Measurements from ENCODE around the gene COL27A1.
A peak's percentile ranks its signal among the peaks of the same experiment; 100 is the strongest.

Gene COL27A1

DNA sequence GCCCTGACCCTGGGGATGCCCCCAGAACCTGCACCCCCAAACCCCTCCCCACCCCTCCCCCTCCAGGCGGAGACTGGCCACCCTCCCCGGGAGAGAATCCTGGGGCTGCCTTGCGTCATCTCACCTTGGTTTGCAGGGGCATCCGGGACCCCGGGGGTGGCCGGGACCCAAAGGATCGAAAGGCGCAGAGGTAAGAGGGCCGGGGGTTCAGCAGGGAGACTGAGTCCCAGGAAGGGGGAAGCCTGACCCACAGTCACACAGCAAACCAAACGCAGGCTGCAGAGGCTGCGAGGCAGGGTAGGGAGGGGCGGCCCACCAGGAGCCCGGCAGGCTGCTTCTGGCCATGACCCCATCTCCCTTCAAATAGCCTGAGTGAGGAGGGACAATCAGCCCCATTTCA lies 133.8 kb downstream of the COL27A1 start:
- DNase-seq (ENCODE audit: low read depth, low spot score), result no peak
- no peak overlapping the region for H3K9ac ChIP-seq (ENCODE audit: insufficient read length, low read depth)
- no peaks in the 10 kb centered on the region for H3K9me3 ChIP-seq (ENCODE audit: insufficient read depth, low read length)
- H3K4me1 ChIP-seq (ENCODE audit: insufficient read depth, insufficient read length), result peaks cover 23% of the 10 kb centered on the region
- H3K4me3 ChIP-seq (ENCODE audit: insufficient read length, low read depth), result no peak overlapping the region
- H3K36me3 ChIP-seq (ENCODE audit: insufficient read depth, insufficient read length, low read length), result peaks cover 76% of the 10 kb centered on the region
- no peaks in the 10 kb centered on the region for H3K27me3 ChIP-seq (ENCODE audit: insufficient read depth, insufficient read length)
- TF ChIP-seq SUZ12 (IDR thresholded peaks at IDR 0.05; ENCODE audit: extremely low read depth, insufficient read depth, insufficient read length), result no peak
- TF ChIP-seq YY1 (IDR thresholded peaks at IDR 0.05; ENCODE audit: insufficient read depth, insufficient read length), result no peak
- TF ChIP-seq ZNF274 (IDR thresholded peaks at IDR 0.05; ENCODE audit: low read depth, low read length), result no peak

DNA sequence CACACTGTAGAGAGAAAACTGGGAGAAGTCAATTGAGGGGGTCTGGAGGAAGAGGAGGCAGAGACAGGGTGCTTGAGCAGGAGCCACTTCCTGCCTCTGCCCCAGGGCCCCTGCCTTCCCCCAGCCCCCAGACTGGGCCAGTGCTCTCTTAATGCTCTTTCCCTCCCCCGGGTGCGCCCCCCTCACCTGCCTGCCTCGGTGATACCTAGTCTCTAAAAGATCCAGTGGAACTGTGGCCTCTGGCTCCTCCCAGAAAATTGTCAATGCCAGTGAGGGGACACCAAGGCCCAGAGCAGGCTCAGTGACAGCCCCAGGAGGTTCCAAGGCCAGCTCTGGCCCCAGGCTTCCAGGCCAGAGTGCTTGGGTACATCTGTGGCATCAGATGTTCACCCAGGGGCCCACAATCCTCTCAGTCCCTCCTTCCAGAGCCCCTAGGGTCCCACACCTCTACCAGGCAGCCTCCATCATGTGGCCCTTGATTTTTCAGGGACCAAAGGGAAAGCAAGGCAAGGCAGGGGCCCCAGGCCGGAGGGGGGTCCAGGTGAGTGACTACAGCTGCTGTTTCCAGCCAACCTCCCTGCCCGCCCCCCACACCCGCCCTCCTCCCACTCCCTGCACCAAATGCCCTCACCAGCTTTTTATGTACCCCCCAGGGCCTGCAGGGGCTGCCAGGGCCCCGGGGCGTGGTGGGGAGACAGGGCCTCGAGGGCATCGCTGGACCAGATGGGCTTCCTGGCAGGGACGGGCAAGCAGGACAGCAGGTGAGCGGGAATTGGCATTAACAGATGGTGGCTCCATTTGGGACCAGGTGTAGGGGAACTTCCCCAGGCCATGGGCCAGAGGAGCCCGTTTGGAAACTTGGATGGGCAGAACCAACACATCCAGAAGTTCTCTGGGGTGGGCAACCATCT lies 134.5 kb downstream of the COL27A1 start:
- DNase-seq (ENCODE audit: low read depth, low spot score), result no peak
- Histone ChIP-seq H3K9ac (ENCODE audit: insufficient read length, low read depth) (peak overlapping the region; percentile 5), H3K9me3 (ENCODE audit: insufficient read depth, low read length) (peaks cover 6% of the 10 kb centered on the region), H3K4me3 (ENCODE audit: insufficient read length, low read depth) (no peak overlapping the region), H3K27me3 (ENCODE audit: insufficient read depth, insufficient read length) (no peaks in the 10 kb centered on the region), H3K4me1 (ENCODE audit: insufficient read depth, insufficient read length) (peaks cover 23% of the 10 kb centered on the region), H3K36me3 (ENCODE audit: insufficient read depth, insufficient read length, low read length) (peaks cover 76% of the 10 kb centered on the region)
- no peak for TF ChIP-seq YY1 (IDR thresholded peaks at IDR 0.05; ENCODE audit: insufficient read depth, insufficient read length)
- TF ChIP-seq SUZ12 (IDR thresholded peaks at IDR 0.05; ENCODE audit: extremely low read depth, insufficient read depth, insufficient read length), result no peak
- TF ChIP-seq ZNF274 (IDR thresholded peaks at IDR 0.05; ENCODE audit: low read depth, low read length), result no peak

DNA sequence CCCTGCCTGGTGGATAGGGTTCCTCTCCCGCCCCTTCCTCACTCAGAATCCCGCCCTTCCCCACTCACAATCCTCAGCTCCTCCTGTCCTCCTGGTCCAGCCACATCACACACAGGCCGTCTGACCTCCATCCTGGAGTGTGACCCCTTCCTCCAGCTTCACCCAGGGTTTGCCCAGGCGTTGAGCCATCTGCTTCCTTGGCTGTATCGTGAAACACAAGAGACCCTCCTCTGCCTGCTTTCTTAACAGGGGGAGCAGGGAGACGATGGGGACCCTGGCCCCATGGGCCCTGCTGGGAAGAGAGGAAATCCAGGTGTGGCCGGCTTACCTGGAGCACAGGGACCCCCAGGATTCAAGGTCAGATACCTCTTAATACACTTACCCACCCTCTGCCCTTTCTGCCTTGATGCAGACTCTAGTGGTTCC lies 135.2 kb downstream of the COL27A1 start:
- DNase-seq (ENCODE audit: low read depth, low spot score), result no peak
- H3K4me1 ChIP-seq (ENCODE audit: insufficient read depth, insufficient read length), result peaks cover 16% of the 10 kb centered on the region
- H3K4me3 ChIP-seq (ENCODE audit: insufficient read length, low read depth), result no peak overlapping the region
- no peak overlapping the region for H3K9ac ChIP-seq (ENCODE audit: insufficient read length, low read depth)
- H3K36me3 ChIP-seq (ENCODE audit: insufficient read depth, insufficient read length, low read length), result peaks cover 77% of the 10 kb centered on the region
- TF ChIP-seq SUZ12 (IDR thresholded peaks at IDR 0.05; ENCODE audit: extremely low read depth, insufficient read depth, insufficient read length) (no peak), YY1 (IDR thresholded peaks at IDR 0.05; ENCODE audit: insufficient read depth, insufficient read length) (no peak), ZNF274 (IDR thresholded peaks at IDR 0.05; ENCODE audit: low read depth, low read length) (no peak)
- peaks cover 11% of the 10 kb centered on the region for H3K9me3 ChIP-seq (ENCODE audit: insufficient read depth, low read length)
- no peaks in the 10 kb centered on the region for H3K27me3 ChIP-seq (ENCODE audit: insufficient read depth, insufficient read length)

DNA sequence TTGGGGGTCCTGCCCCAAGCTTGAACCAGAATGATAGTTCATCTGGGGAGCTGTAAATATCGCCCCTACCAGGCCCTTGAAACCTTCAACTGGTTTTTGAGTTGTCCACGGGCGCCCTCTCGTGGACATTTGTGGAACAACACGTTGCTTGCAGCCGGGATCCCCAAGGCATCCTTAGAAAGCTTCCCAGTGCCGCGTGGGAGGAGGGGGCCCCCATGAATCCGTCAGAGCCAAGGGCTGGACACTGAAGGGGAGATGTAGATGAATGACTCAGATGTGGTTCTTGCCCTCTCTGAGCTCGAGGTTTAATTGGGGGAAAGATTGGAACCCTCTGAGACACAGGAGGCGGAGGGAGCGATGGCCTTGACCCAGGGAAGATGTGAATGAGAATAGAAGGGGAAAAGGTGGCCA lies 135.7 kb downstream of the COL27A1 start:
- peak; percentile 55 for DNase-seq (ENCODE audit: low read depth, low spot score)
- Histone ChIP-seq H3K36me3 (ENCODE audit: insufficient read depth, insufficient read length, low read length) (peaks cover 76% of the 10 kb centered on the region), H3K4me1 (ENCODE audit: insufficient read depth, insufficient read length) (peaks cover 12% of the 10 kb centered on the region)

DNA sequence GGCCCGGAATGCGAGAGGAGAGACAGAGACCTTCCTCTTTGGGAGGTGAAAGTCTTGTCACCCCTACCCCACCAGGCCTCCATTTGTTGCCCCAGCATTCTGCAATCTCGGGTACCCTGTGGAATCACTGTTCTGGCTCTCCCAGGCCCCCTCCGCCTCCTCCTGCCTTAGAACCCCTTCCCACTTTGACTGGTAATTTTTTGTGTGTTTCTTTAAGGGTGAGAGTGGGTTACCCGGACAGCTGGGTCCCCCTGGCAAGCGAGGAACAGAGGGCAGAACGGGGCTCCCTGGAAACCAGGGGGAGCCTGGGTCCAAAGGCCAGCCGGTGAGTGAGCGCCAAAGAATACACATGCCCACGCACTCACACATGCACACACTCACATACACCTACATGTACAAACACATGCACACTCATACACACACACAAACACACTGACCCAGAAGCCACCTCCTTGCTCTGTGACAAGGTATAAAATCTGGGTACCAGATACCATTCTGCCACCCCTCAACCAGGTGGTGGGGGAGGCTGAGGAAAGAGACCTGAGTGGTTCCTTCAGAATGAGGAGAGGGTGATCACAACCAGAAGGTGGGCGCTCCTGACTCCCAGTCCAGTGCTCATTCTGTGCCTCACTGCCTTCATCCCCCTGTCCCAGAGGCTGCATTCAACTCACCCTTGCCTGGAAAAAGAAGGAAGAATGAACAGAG lies 136.7 kb downstream of the COL27A1 start:
- no peaks in the 10 kb centered on the region for H3K27me3 ChIP-seq (ENCODE audit: insufficient read depth, insufficient read length)
- peaks cover 10% of the 10 kb centered on the region for H3K4me1 ChIP-seq (ENCODE audit: insufficient read depth, insufficient read length)
- DNase-seq (ENCODE audit: low read depth, low spot score), result no peak
- no peak overlapping the region for H3K4me3 ChIP-seq (ENCODE audit: insufficient read length, low read depth)
- no peak overlapping the region for H3K9ac ChIP-seq (ENCODE audit: insufficient read length, low read depth)
- H3K36me3 ChIP-seq (ENCODE audit: insufficient read depth, insufficient read length, low read length), result peaks cover 77% of the 10 kb centered on the region
- TF ChIP-seq ZNF274 (IDR thresholded peaks at IDR 0.05; ENCODE audit: low read depth, low read length), result no peak
- peaks cover 11% of the 10 kb centered on the region for H3K9me3 ChIP-seq (ENCODE audit: insufficient read depth, low read length)

More for the DNA sequence above, 135.7 kb downstream of the COL27A1 start:
- H3K9ac ChIP-seq (ENCODE audit: insufficient read length, low read depth), result no peak overlapping the region
- H3K4me3 ChIP-seq (ENCODE audit: insufficient read length, low read depth), result no peak overlapping the region
- peaks cover 11% of the 10 kb centered on the region for H3K9me3 ChIP-seq (ENCODE audit: insufficient read depth, low read length)
- TF ChIP-seq SUZ12 (IDR thresholded peaks at IDR 0.05; ENCODE audit: extremely low read depth, insufficient read depth, insufficient read length) (no peak), ZNF274 (IDR thresholded peaks at IDR 0.05; ENCODE audit: low read depth, low read length) (no peak), YY1 (IDR thresholded peaks at IDR 0.05; ENCODE audit: insufficient read depth, insufficient read length) (no peak)
- H3K27me3 ChIP-seq (ENCODE audit: insufficient read depth, insufficient read length), result no peaks in the 10 kb centered on the region

DNA sequence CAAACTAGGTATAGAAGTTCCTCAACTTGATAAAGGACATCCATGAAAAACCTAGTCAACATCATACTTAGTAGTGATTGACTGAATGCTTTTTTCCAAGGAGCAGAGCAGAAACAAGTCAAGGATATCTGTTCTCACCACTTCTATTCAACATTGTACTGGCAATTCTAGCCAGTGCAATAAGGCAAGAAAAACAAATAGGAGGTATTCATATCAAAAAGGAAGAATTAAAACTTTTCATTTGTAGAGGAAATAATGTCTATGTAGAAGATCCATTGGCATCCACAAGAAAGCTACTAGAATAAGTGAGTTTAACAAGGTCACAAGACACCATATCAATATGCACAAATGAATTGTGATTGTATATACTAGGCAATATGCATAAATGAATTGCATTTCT lies 139.3 kb downstream of the COL27A1 start:
- TF ChIP-seq ZNF274 (IDR thresholded peaks at IDR 0.05; ENCODE audit: low read depth, low read length), result no peak
- TF ChIP-seq SUZ12 (IDR thresholded peaks at IDR 0.05; ENCODE audit: extremely low read depth, insufficient read depth, insufficient read length), result no peak
- no peak for TF ChIP-seq YY1 (IDR thresholded peaks at IDR 0.05; ENCODE audit: insufficient read depth, insufficient read length)

DNA sequence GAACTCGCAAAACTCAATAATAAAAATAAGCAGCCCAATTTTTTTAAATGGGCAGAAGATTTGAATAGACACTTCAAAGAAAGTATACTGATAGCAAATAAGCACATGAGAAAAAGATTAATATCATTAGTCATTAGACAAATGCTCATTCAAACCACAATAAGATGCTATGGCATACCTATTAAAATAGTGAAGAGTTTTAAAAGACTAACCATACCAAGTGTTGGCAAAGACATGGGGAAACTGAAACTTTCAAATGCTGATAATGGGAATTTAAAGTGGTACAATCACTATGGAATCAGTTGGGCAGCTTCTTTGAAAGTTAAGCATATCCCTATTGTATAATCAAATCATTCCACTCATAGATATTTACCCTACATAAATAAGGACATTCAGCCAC lies 141.0 kb downstream of the COL27A1 start:
- no peaks in the 10 kb centered on the region for H3K4me1 ChIP-seq (ENCODE audit: insufficient read depth, insufficient read length)
- H3K4me3 ChIP-seq (ENCODE audit: insufficient read length, low read depth), result no peak overlapping the region
- no peak for DNase-seq (ENCODE audit: low read depth, low spot score)
- no peaks in the 10 kb centered on the region for H3K27me3 ChIP-seq (ENCODE audit: insufficient read depth, insufficient read length)
- TF ChIP-seq SUZ12 (IDR thresholded peaks at IDR 0.05; ENCODE audit: extremely low read depth, insufficient read depth, insufficient read length), result no peak
- no peak for TF ChIP-seq ZNF274 (IDR thresholded peaks at IDR 0.05; ENCODE audit: low read depth, low read length)
- no peak for TF ChIP-seq YY1 (IDR thresholded peaks at IDR 0.05; ENCODE audit: insufficient read depth, insufficient read length)
- H3K36me3 ChIP-seq (ENCODE audit: insufficient read depth, insufficient read length, low read length), result peaks cover 93% of the 10 kb centered on the region
- no peak overlapping the region for H3K9ac ChIP-seq (ENCODE audit: insufficient read length, low read depth)
- peaks cover 11% of the 10 kb centered on the region for H3K9me3 ChIP-seq (ENCODE audit: insufficient read depth, low read length)

More for the DNA sequence above, 139.3 kb downstream of the COL27A1 start:
- Histone ChIP-seq H3K9me3 (ENCODE audit: insufficient read depth, low read length) (peaks cover 11% of the 10 kb centered on the region), H3K4me3 (ENCODE audit: insufficient read length, low read depth) (no peak overlapping the region), H3K36me3 (ENCODE audit: insufficient read depth, insufficient read length, low read length) (peaks cover 88% of the 10 kb centered on the region), H3K27me3 (ENCODE audit: insufficient read depth, insufficient read length) (no peaks in the 10 kb centered on the region), H3K9ac (ENCODE audit: insufficient read length, low read depth) (no peak overlapping the region), H3K4me1 (ENCODE audit: insufficient read depth, insufficient read length) (no peaks in the 10 kb centered on the region)
- DNase-seq (ENCODE audit: low read depth, low spot score), result no peak

Data from NT2/D1 (cell line).